Calu3 (cell line): ENCODE measurements around the gene DNAH7. TPM values are rescaled to one million over a fixed set of nuclear protein-coding genes. Genes with fewer than 3 reads are reported as not detected.

Experiments used
- BruUV-seq: library from RNA; stranded (reverse); fragments of 400-500 nt; replicated peaks from 2 replicates; lab custom pipeline; 2021; lab: Mats Ljungman, UMichigan
- CTCF ChIA-PET: fragments of 300-600 bp; sonication (Branson Sonifier 250); formaldehyde crosslinking; loops from one replicate; lab custom pipeline; 2022; ENCODE audit warnings: antibody characterized with exemption; lab: Charles Lee
- DNase-seq: peaks from one replicate; pipeline ENCODE4 v3.0.0; 2022
- H3K27ac Mint-ChIP-seq: one replicate; pipeline ENCODE4 v1.8.0; 2022; ENCODE audit warnings: mixed read lengths; ENCODE audit not compliant: unreplicated experiment
- H3K27me3 Mint-ChIP-seq: one replicate; pipeline ENCODE4 v1.8.0; 2022; ENCODE audit warnings: mixed read lengths; ENCODE audit not compliant: unreplicated experiment
- H3K36me3 Mint-ChIP-seq: one replicate; pipeline ENCODE4 v1.8.0; 2022; ENCODE audit warnings: mild to moderate bottlenecking, moderate library complexity, mixed read lengths; ENCODE audit not compliant: insufficient read depth, unreplicated experiment
- H3K4me1 Mint-ChIP-seq: one replicate; pipeline ENCODE4 v1.8.0; 2022; ENCODE audit warnings: mild to moderate bottlenecking, low read depth, mixed read lengths; ENCODE audit not compliant: unreplicated experiment
- H3K4me3 Mint-ChIP-seq: one replicate; pipeline ENCODE4 v1.8.0; 2022; ENCODE audit warnings: mild to moderate bottlenecking, low read depth, moderate library complexity, mixed read lengths; ENCODE audit not compliant: unreplicated experiment
- H3K9me3 Mint-ChIP-seq: one replicate; pipeline ENCODE4 v1.8.0; 2022; ENCODE audit warnings: low read depth, mixed read lengths; ENCODE audit not compliant: unreplicated experiment
- CTCF ChIP-seq: fragments of 200-600 bp; IDR thresholded peaks from one replicate; pipeline ENCODE4 v1.8.0; 2022; ENCODE audit warnings: antibody characterized with exemption; ENCODE audit not compliant: unreplicated experiment
- intact Hi-C: fragments of 100-400 bp; cut with micrococcal nuclease; formaldehyde crosslinking; loops from one replicate; pipeline ENCODE4 v1.10.0; 2022; ENCODE audit not compliant: unreplicated experiment
- total RNA-seq: library from RNA; stranded (reverse); gene quantifications from 2 replicates; pipeline ENCODE4 v1.2.3, GENCODE V29; 2022

Gene DNAH7
- total RNA-seq, 1 experiment from 2014 or later = 2.5 TPM

- H3K4me3 Mint-ChIP-seq = no peak overlapping the region
- H3K4me1 Mint-ChIP-seq = peaks cover 17% of the 10 kb centered on the region
- intact Hi-C loops = no loop called here
- no peak for TF ChIP-seq CTCF
- CTCF ChIA-PET = no interaction called here
- H3K36me3 Mint-ChIP-seq = no peaks in the 10 kb centered on the region
- no peaks in the 10 kb centered on the region for H3K9me3 Mint-ChIP-seq
- DNase-seq = no peak
- H3K27ac Mint-ChIP-seq = no peak overlapping the region
- H3K27me3 Mint-ChIP-seq = no peaks in the 10 kb centered on the region
- BruUV-seq = no TSS peak
Measured at GRCh38 chr2:195824478-195824877, 244.2 kb downstream of the DNAH7 start.

GRCh38 chr2:195823206-195823605, 245.4 kb downstream of the DNAH7 start:
- peaks cover 29% of the 10 kb centered on the region for H3K4me1 Mint-ChIP-seq
- CTCF ChIA-PET = no interaction called here
- BruUV-seq = no TSS peak
- H3K27me3 Mint-ChIP-seq = no peaks in the 10 kb centered on the region
- DNase-seq = no peak
- H3K27ac Mint-ChIP-seq = no peak overlapping the region
- TF ChIP-seq CTCF = no peak
- intact Hi-C loops = no loop called here
- no peak overlapping the region for H3K4me3 Mint-ChIP-seq
- H3K9me3 Mint-ChIP-seq = peaks cover 3% of the 10 kb centered on the region
- no peaks in the 10 kb centered on the region for H3K36me3 Mint-ChIP-seq

GRCh38 chr2:195821566-195821932, 247.1 kb downstream of the DNAH7 start:
- Mint-ChIP-seq H3K36me3 (no peaks in the 10 kb centered on the region), H3K27me3 (no peaks in the 10 kb centered on the region), H3K4me1 (peaks cover 31% of the 10 kb centered on the region), H3K4me3 (no peak overlapping the region), H3K27ac (peak overlapping the region; percentile 75), H3K9me3 (peaks cover 3% of the 10 kb centered on the region)
- CTCF ChIA-PET = no interaction called here
- TF ChIP-seq CTCF = no peak
- BruUV-seq = no TSS peak
- DNase-seq = no peak
- intact Hi-C loops = no loop called here

GRCh38 chr2:195820867-195821565, 247.6 kb downstream of the DNAH7 start:
- H3K27me3 Mint-ChIP-seq = no peaks in the 10 kb centered on the region
- no peak for TF ChIP-seq CTCF
- H3K27ac Mint-ChIP-seq = peak overlapping the region; percentile 75
- BruUV-seq = no TSS peak
- H3K4me3 Mint-ChIP-seq = no peak overlapping the region
- DNase-seq = no peak
- CTCF ChIA-PET = interaction anchor here (0.7 to 1.0 kb wide), 2 partner anchors 169 to 248 kb away, joined by 3 read pairs; partner anchors contain the start of gene DNAH7
- intact Hi-C loops = no loop called here
- H3K4me1 Mint-ChIP-seq = peaks cover 31% of the 10 kb centered on the region
- no peaks in the 10 kb centered on the region for H3K36me3 Mint-ChIP-seq
- H3K9me3 Mint-ChIP-seq = peaks cover 3% of the 10 kb centered on the region
